GM12872 (cell line): Measurements from ENCODE around the gene CERS4.

Experiments used
- CTCF ChIP-seq: IDR thresholded peaks from 3 replicates; pipeline ENCODE4 v1.5.1; 2011; ENCODE audit warnings: low read depth, mild to moderate bottlenecking, low read length, moderate library complexity; ENCODE audit not compliant: insufficient read depth

Gene CERS4

DNA sequence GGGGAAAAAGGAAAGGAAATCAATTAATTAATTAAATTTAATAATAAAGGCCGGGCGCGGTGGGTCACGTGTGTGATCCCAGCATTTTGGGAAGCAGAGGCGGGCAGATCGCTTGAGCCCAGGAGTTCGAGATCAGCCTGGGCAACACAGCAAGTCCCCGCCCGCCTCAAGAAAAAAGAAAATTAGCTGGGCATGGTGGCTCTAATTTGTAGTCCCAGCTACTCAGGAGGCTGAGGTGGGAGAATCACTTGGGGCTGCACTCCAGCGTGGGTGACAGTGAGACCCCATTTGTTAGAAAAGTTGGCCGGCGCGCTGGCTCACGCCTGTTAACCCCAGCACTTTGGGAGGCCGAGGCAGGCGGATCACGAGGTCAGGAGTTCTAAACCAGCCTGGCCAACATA, 99.7 kb downstream of the CERS4 start:
- no peak for TF ChIP-seq CTCF

DNA sequence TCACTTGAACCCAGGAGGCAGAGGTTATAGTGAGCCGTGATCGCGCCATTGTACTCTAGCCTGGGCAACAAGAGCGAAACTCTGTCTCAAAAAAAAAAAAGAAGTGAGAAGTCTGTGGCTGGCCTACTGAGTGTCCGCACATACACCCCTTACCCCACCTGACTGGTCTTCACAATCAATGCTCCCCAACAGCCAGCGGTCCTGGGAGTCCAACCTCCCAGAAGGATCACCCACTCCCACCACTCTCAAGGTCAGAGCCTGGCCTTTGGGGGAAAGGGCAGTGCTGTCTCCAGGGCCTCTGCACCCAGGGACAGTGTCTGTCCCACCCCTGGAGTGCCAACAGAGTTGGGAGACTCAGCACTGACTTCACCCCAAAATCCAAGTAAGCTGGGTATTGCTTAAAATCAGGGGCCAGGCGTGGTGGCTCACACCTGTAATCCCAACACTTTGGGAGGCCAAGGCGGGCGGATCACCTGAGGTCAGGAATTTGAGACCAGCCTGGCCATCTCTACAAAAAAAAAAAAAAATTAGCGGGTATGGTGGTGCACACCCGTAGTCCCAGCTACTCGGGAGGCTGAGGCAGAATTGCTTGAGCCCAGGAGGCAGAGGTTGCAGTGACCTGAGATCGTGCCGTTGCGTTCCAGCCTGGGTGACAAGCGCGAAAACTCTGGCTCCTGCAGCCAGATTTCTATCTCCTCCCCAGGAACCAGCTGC, 101.3 kb downstream of the CERS4 start:
- no peak for TF ChIP-seq CTCF

GRCh38 chr19:8311461-8312260, 102.5 kb downstream of the CERS4 start:
- no peak for TF ChIP-seq CTCF
